ENCODE data around the gene NCOA3. TPM values are rescaled to one million over a fixed set of nuclear protein-coding genes. Genes with fewer than 3 reads are reported as not detected.
"Not testable (repeated sequence)": the region's sequence is repeated elsewhere in the genome, so short reads cannot be mapped to it uniquely, and the experiment has no call there.

NCOA3 gene
- total RNA-seq, 1 donor from 2014 or later, result 25.5 TPM

DNA sequence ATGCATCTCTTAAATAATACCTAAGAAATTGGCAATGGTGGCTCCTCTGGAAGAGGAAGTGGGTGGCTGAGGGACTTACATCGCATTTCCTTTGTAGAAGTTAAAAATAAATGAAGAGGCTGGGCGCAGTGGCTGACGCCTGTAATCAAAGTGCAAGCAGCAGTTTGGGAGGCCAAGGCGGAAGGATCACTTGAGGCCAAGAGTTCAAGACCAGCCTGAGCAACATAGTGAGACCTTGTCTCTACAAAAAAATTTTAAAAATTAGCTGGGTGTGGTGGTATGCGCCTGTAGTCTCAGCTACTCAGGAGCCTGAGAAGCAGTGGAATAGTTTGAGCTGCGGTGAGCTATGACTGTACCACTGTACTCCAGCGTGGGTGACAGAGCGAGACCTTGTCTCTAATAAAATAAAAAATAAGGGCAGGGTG is 12.2 kb upstream of the NCOA3 start:
- FAIRE-seq (no peak), DNase-seq (ENCODE audit: low read depth) (no peak)
- no peaks in the 10 kb centered on the region for H3K36me3 ChIP-seq (ENCODE audit: control insufficient read depth, insufficient read depth, low read length)
- no peaks in the 10 kb centered on the region for H3K27me3 ChIP-seq (ENCODE audit: control insufficient read depth, insufficient read depth, low read length)
- H3K4me3 ChIP-seq (ENCODE audit: low read depth, low read length), result no peak overlapping the region
- TF ChIP-seq, protein P1, sequence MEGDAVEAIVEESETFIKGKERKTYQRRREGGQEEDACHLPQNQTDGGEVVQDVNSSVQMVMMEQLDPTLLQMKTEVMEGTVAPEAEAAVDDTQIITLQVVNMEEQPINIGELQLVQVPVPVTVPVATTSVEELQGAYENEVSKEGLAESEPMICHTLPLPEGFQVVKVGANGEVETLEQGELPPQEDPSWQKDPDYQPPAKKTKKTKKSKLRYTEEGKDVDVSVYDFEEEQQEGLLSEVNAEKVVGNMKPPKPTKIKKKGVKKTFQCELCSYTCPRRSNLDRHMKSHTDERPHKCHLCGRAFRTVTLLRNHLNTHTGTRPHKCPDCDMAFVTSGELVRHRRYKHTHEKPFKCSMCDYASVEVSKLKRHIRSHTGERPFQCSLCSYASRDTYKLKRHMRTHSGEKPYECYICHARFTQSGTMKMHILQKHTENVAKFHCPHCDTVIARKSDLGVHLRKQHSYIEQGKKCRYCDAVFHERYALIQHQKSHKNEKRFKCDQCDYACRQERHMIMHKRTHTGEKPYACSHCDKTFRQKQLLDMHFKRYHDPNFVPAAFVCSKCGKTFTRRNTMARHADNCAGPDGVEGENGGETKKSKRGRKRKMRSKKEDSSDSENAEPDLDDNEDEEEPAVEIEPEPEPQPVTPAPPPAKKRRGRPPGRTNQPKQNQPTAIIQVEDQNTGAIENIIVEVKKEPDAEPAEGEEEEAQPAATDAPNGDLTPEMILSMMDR (IDR thresholded peaks at IDR 0.05; ENCODE audit: insufficient read depth, low read length, severe bottlenecking), result no peak

DNA sequence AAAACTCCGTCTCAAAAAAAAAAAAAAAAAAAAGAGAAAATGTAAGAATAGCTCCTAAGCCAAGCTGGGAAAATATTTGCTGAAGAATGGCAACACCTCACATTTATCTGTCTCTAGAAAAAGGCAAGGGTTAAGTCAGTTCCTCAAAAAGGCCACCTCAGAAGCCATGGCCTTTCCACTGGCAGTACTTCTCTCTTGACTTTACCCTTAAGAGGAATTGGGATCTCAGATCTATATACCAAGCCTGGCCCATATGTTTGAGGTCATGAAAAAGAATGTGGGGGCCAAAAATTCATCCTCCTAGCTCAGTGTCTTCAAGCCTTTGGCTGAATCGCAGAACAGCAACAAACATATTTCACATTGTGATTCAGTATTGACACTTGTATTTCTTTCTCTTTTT is 10.9 kb upstream of the NCOA3 start:
- H3K4me3 ChIP-seq (ENCODE audit: low read depth, low read length), result no peak overlapping the region
- FAIRE-seq (no peak), DNase-seq (ENCODE audit: low read depth) (no peak)
- H3K27me3 ChIP-seq (ENCODE audit: control insufficient read depth, insufficient read depth, low read length), result no peaks in the 10 kb centered on the region
- H3K36me3 ChIP-seq (ENCODE audit: control insufficient read depth, insufficient read depth, low read length), result no peaks in the 10 kb centered on the region
- TF ChIP-seq, protein P1 (IDR thresholded peaks at IDR 0.05; ENCODE audit: insufficient read depth, low read length, severe bottlenecking), result no peak

DNA sequence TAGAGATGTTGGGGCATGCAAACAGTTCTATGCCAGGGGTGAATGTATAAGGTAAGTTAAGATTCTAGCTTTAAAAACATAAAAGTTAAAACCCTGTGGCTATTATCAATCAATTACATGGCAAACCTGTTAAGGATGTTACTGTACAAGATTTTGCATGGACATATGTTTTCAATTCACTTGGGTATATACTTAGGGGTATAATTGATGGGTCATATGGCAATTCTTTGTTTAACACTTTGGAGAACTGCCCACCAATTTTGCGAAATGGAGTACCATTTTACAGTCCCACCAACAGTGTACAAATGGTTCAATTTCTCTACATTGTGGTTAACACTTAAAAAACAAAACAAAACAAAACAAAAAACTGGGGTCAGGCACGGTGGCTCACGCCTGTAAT is 9.4 kb upstream of the NCOA3 start:
- FAIRE-seq (no peak), DNase-seq (ENCODE audit: low read depth) (no peak)
- Histone ChIP-seq H3K27me3 (ENCODE audit: control insufficient read depth, insufficient read depth, low read length) (no peaks in the 10 kb centered on the region), H3K4me3 (ENCODE audit: low read depth, low read length) (no peak overlapping the region), H3K36me3 (ENCODE audit: control insufficient read depth, insufficient read depth, low read length) (no peaks in the 10 kb centered on the region)
- TF ChIP-seq, protein P1 (IDR thresholded peaks at IDR 0.05; ENCODE audit: insufficient read depth, low read length, severe bottlenecking), result no peak

DNA sequence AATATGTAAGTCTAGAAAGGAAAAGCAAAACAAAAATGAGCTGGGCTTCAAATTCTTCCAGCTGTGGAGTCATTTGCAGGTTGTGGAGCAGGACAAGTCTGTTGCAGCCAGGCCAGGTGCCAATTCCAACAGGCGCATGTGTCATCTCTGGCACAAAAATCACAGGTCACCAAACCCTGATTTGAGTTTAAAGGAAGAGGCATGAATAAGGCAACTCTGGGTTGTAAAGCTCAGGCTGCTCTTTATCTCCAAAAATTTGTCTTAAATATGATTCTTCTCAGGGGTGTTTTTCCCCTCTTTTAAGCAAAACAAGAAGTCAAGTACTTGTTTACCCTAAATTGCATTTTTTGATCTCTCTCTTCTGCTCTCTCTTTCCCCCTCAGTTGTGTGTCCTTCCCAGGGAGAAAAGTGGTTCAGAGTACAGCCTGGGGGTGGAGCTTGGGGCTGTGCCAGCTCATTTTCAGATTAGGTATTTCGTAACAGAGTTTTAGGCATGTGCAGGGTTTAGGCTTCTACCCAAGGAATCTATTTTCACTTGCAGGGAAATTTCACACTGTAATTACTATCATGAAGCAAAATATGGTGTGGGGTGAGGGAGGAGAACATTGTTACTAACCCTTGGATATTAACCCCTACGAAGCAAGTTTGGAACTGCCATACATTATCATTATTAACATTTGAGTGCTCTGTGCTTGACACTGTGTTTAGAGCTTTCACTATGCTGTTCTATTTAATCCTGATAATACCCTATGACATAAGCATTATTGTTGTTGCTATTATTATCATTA is 8.3 kb upstream of the NCOA3 start:
- no peaks in the 10 kb centered on the region for H3K27me3 ChIP-seq (ENCODE audit: control insufficient read depth, insufficient read depth, low read length)
- no peaks in the 10 kb centered on the region for H3K36me3 ChIP-seq (ENCODE audit: control insufficient read depth, insufficient read depth, low read length)
- DNase-seq (ENCODE audit: low read depth), result peak; percentile 84
- TF ChIP-seq, protein P1 (IDR thresholded peaks at IDR 0.05; ENCODE audit: insufficient read depth, low read length, severe bottlenecking), result no peak
- no peak for FAIRE-seq
- no peak overlapping the region for H3K4me3 ChIP-seq (ENCODE audit: low read depth, low read length)

DNA sequence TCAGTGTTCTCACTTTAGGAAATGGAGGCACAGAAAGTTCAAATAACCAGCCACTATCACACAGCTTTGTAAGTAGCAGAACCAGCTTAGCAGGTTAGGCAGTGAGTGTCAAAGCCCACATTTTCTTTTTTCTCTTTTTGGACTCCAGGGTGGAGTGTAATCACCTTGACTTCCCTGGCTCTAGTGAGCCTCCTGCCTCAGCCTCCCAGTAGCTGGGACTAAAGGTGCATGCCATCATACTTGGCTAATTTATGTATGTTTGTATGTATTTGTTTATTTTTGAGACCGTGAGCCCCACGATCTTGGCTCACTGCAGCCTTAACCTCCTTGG is 7.8 kb upstream of the NCOA3 start:
- FAIRE-seq (no peak), DNase-seq (ENCODE audit: low read depth) (peak; percentile 74)
- H3K36me3 ChIP-seq (ENCODE audit: control insufficient read depth, insufficient read depth, low read length), result no peaks in the 10 kb centered on the region
- H3K27me3 ChIP-seq (ENCODE audit: control insufficient read depth, insufficient read depth, low read length), result no peaks in the 10 kb centered on the region
- TF ChIP-seq, protein P1 (IDR thresholded peaks at IDR 0.05; ENCODE audit: insufficient read depth, low read length, severe bottlenecking), result no peak
- no peak overlapping the region for H3K4me3 ChIP-seq (ENCODE audit: low read depth, low read length)

DNA sequence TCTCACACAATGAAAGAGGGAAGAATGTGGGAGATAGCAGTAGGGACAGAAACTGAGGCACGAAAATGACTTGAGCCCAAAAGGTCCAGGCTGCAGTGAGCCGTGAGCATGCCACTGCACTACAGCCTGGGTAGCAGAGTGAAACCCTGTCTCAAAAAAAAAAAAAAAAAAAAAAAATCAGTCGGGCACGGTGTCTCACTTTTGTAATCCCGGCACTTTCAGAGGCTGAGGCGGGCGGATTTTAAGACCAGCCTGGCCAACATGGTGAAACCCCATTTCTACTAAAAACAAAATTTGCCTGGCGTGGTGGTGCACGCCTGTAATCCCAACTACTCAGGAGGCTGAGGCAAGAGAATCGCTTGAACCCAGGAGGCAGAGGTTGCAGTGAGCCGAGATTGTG is 7.1 kb upstream of the NCOA3 start:
- DNase-seq (ENCODE audit: low read depth); FAIRE-seq; H3K36me3 ChIP-seq (ENCODE audit: control insufficient read depth, insufficient read depth, low read length); H3K27me3 ChIP-seq (ENCODE audit: control insufficient read depth, insufficient read depth, low read length); H3K4me3 ChIP-seq (ENCODE audit: low read depth, low read length): not testable (repeated sequence)

All from bronchial epithelial cell (primary cell).